GM12892 (cell line): ENCODE data around the gene DDR1.

Experiments used
- POLR2A ChIP-seq: IDR thresholded peaks from 2 replicates; pipeline ENCODE4 v1.6.1; 2011; ENCODE audit warnings: low read depth, low read length, control low read depth
- POLR2AphosphoS5 ChIP-seq: IDR thresholded peaks from 2 replicates; pipeline ENCODE4 v1.6.1; 2011; ENCODE audit warnings: low read depth, low read length, control low read depth
- TAF1 ChIP-seq: IDR thresholded peaks from 2 replicates; pipeline ENCODE4 v1.6.1; 2011; ENCODE audit warnings: low read depth, mild to moderate bottlenecking, control low read depth, low read length, borderline replicate concordance

DNA sequence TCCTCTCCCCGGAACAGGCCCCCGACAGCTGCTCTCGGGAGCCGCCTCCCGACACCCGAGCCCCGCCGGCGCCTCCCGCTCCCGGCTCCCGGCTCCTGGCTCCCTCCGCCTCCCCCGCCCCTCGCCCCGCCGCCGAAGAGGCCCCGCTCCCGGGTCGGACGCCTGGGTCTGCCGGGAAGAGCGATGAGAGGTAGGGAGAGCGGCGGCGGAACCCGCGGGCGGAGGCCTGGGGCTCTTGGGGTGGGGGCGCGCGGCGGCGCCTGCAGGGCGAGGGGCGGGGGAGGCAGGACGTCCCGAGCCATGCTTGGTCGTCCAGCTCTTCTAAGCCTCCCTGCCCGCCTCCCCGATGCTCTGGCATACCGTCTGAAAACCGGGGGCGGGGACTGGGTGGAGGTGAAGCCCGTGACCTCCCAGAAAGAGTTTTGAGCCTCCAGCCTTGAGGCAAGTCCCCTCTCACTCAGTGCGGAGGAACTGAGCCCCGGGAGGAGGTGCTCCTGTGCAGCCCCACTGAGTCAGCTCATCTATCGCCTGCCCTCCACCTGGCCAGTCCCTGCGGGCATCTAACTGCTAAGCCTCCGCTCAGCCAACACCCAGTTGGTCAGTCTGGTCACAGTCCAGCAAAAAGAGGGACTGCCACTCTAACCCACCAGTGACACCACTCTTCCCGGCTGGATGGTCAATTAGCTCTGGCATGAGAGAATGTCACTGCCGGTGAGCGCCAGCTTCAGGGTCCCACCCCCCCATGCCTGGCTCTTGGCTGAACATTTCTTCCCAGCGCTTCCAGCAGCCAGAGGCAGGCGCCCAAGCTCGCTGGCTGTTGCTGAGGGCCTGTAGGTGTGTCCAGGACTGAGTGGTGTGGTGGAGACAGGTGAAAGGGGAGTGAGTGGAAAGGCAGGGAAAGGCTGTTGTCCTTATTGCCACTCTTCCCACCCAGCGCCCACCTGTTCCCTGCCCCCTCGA, 482 bp downstream of the DDR1 start:
- TF ChIP-seq POLR2A, result no peak
- no peak for TF ChIP-seq POLR2AphosphoS5
- TF ChIP-seq TAF1, result no peak
